Stimulated activated CD8-positive, alpha-beta memory T cell treated with anti-CD3 and anti-CD28 coated beads, Interleukin-15, amount 100 ng/mL, for 48 hours (primary cell): ENCODE results near the gene GTPBP4.

ENCODE experiments used
- DNase-seq, 2 donors: peaks; one replicate each; pipeline ENCODE4 v3.0.0-alpha.2; 2020; ENCODE audit warnings: low read depth in 2 of 2

The GTPBP4 gene

DNA sequence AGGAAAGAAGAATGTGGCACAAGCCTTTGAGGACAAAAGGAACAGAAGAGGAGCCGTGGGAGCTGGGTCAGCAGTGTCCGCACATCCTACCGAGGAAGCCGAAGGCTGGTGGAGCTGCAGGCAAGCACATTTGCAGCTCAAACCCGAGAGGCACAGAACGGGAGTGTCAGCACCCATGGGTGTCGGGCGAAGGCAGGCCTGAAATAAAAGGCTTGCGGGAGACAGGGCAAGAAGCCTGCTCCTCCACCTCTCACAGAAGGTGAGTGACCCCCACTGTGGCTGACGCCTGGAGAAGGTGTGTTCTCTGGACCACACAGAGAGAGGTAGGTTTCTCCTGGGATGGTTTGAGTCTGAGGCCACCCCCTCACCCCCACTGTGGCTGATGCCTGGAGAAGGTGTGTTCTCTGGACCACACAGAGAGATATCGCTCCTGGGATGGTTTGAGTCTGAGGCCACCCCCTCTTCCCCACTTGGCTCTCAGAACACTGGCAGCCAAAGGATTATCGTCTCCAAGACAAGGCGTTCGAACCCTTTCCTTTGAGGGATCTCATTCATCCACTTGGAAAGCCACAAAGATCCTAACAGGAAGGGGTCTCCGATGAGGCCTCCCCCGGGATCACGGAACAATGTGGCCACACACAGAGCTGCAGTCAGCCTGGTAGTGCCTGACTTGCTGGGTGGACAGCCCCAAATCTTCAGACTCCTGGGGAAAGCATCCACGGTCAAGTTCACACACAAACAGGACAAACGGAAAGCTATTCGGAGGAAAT is 21.6 kb upstream of the GTPBP4 start:
- no peak for DNase-seq

DNA sequence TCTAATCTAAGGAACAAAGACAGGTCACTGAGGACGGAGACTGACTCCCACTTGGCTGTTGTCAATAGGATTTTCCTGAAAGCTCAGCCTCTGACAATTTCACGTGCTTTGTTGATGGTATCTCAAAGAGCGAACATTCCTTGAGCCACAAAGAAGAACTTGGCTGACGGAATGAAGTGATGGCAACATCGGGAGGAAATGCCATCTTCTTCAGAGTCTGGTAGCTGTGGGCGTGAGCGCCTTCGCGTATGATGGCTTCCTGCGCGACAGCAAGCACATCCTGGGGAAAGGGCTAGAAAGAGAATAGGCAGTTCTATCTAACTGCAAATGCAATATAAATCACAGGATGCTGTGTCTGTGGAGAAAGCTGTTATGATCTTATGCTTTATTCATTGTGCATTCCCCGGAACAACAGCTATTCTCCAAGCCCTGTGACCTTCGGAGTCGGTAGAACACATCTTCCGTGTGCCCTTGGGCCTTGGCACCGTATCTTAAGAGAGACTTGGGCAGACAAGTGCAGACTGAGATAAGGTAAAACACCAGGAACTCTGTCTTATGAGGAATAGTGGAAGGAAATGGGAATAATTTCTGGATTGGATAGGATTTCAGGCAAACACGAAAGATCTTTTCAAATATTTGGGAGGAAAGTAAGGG is 19.6 kb upstream of the GTPBP4 start:
- no peak for DNase-seq

DNA sequence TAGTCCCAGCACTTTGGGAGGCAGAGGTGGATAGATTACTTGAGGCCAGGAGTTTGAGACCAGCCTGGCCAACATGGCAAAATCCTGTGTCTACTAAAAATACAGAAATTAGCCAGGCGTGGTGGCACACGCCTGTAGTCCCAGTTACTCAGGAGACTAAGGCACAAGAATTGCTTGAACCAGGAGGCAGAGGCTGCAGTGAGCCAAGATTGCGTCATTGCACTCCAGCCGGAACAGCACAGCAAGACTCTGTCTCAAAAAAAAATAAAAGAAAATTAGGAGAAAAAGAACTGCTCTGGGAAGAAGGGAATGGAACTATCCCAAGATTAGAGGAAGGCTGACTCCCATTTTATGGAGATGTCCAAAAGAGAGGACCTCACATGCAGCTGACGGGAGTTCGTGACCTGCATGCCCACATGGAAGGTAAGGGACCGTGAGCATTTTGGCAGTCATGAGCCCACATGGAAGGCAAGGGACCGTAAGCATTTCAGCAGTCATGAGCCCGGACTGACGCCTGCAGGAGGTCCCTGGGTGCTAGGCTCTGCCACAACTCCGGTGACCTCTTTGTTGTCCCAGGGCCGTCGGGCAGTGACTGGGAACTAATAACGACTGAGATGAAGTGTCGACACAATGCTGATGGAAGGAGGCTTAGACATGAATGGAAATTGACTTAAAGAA is 18.6 kb upstream of the GTPBP4 start:
- no peak for DNase-seq

DNA sequence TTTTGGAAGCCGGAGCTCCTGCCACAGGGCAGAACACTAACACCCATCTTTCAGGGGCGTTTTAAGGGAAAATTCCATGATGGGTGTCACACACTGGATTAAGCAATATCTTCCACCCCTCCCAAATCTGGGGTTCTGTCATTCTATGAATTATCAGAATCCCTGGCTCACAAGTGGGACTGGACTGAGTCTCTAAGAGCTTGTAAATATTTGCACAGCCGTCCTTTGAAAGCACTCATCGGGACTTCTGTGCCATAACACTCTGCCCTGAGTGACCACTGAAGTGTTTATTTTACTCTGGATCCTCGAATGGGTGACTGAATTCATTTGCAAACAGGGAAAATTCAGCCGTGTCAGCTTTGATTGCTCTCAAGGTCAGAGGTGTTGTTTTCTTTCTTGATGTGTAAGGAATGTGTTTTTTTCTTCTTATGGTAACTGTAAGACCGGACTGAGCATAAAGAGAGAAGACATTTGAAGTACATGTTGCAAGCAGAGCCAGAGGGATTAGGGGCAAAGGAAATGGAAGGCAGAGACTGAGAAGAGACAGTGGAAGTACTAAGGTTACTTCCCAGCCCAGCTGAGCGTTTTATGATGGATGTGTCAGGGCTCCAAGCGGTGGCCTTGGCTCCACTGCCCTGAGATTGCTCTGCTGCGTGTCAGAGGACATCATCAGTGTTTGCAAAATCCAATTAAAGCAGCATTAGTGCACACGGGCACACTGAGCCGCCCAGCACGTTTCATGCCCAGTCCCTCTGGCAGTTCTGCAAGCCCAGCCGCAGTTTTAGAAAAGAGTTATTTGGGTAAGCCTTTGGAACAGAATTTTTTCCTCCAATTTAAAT is 17.7 kb upstream of the GTPBP4 start:
- DNase-seq = no peak

DNA sequence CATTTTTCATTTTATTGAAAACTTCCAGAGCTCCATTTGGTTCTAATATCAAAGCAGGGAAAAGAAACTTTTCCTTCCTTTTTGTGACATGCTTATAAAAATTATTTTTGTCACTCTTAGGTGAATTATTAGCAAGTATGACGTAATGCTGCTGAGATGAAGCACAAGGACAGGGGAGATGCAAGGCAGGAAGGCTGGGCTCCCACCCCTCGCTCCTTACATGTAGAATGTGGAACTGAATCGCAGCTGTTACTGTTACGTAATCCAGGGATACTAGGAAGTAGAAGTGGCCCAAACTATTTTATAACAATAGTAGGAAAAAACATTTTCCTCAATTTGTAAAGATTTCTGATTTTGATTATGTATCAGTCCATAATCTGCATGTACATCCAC is 17.1 kb upstream of the GTPBP4 start:
- DNase-seq = no peak

DNA sequence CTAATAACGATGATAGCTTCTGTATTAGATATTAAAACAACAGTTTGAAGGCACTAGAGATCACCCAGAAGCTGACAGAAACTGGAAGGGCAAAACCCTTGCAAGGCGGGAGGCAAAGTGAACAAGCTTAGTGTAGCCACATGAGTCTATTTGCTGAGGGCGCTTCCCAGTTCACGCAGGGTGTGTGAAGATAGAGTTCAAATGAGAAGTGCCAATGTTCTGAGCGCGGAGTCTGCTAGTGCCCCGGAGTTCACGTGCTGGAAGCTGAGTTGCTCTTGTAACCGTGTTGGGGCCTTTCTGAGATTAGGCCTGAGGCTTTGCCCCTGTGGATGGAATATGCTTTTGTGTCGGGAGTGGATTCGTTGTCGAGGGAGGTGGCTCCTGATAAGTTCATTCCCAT is 16.6 kb upstream of the GTPBP4 start:
- no peak for DNase-seq

DNA sequence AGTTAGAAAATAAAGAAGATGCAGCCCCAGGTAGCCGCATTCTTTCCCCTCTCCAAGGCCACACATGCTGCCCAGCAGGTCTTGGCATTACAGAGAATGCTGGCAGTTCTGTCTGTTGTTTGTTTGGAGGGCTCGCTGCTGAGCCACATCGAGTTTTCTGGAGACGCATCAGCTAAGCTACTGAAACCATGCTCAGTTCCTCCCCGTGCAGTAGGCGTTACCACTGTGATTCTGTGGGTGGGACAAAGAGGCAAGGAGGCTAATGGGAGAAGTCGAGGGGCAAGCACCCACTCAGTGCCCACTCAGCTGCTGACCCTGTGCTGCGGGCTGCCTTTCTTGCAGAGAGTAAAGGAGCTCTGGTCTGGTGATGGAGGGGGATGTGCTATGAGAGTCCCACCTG is 15.5 kb upstream of the GTPBP4 start:
- no peak for DNase-seq

DNA sequence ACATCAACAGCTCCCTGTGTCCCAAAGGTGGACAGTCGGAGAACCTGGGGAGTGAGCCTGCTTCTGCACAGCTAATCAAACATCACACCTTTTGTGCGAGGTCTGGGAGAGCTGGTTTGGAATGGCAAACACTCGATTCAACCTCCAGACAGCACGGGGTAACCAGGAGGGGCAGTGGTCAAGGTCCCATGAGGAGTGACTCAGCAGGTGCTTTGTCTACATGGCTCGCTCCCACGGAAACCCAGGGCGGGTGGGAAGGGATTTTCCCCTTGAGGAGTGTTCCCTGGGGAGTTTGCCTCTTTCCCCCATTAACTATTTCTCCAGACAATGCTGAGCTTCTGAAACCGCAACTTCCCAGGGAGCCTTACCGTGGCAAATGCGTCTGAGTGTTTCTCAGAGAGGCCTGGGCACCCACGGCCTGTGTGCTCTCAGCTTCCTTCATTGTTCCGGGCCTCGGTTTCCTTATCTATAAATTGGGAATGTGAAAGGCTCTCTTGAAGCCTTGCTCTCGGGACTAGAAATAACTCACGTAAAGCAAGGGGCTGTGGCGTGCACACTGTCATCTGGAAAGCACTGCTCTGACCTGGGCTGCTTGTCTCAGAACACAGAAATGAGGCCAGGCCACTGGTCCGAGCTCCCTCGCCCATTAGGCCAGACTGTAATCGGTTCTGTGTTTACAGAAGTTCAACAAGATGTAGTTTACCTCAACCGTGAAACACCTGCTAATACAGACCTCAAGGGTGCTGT is 14.0 kb upstream of the GTPBP4 start:
- DNase-seq = no peak

DNA sequence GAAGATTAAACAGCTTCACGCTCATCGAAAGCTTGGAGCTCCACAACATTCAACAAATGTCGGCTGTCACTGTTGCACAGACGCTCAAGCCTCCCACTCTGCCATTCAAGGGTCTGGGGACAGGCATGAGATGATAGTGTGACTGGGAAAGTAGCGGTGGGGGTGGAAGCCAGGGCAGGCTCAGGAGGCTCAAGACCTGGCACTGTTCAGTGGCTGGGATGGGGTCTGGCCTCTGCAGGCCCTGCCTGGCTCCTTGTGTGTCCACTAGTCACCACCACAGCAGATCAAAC is 13.5 kb upstream of the GTPBP4 start:
- no peak for DNase-seq

DNA sequence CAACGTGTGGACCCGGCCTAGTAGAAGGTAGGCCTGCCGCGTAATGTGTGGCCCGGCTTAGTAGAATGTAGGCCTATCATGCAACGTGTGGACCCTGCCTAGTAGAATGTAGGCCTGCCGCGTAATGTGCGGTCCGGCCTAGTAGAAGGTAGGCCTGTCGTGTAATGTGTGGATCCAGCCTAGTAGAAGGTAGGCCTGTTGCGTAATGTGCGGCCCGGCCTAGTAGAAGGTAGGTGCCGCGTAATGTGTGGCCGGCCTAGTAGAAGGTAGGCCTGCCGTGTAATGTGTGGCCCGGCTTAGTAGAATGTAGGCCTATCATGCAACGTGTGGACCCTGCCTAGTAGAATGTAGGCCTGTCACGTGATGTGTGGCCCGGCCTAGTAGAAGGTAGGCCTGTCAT is 11.9 kb upstream of the GTPBP4 start:
- DNase-seq = no peak

DNA sequence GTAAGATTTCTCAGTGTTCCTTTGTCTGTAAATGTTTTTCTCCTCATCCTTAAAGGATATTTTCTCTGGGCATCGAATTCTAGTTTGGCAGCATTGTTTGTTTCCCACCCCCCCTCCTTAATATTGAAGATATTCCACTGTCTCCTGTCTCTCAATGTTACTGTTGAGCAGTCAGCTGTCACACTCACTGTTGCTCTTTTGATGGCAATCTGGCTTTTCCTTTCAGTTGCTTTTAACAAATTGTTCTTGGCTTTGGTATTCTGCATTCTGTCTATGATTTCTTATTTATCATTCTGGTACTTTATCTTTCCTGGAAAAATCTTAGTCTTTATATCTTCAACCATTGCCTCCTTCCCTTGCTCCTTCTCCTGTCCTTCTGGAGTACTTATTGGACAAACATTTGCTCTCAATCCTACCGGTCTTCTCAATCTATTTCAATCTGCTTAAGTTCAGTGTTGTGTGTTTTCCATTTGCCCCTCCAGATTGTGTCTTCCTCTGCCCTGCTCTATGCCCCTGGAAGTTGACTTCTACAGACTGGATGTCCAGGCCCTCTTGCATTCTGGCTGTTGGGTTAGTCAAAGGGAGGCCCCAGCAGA is 9.3 kb upstream of the GTPBP4 start:
- no peak for DNase-seq

DNA sequence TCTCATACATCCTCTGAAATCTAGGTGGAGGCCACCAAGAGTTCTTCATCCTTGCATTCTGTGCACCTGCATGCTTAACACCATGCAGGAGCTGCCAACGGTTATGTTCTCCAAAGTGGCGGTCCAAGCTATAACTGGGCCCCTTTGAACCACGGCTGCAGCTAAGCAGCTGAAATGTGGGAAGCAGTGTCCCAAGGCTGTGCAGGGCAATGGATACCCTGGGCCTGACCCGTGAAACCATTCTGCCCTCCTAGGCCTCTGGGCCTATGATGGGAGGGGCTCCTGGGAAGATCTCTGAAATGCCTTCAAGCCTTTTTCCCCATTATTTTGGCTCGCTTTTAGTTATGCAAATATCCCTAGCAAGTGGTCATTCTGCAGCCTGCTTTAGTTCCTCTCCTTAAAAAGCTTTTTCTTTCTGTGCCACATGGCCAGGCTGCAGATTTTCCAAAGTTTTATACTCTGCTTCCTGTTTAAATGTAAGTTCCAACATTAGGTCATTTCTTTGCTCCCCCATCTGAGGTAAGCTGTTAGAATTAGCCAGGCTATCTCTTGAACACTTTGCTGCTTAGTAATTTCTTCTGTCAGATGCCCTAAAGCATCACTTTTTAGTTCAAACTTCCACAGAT is 7.7 kb upstream of the GTPBP4 start:
- no peak for DNase-seq

DNA sequence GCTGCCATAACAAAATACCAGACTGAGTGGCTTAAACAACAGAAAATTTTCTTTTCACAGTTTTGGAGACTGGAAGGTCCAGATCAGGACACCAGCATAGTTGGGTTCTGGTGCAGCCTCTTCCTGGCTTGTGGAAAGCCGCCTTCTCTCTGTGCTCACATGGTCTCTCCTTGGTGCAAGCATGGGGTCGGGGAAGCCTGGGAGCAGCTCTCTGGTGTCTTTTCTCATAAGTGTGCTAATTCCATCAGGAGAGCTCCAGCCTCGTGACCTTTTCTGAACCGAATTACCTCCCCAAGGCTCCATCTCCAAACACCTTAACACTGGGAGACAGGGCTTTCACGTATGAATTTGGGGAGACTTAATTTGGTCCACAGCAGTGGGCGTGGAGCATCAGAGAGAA is 4.8 kb upstream of the GTPBP4 start:
- DNase-seq = no peak

DNA sequence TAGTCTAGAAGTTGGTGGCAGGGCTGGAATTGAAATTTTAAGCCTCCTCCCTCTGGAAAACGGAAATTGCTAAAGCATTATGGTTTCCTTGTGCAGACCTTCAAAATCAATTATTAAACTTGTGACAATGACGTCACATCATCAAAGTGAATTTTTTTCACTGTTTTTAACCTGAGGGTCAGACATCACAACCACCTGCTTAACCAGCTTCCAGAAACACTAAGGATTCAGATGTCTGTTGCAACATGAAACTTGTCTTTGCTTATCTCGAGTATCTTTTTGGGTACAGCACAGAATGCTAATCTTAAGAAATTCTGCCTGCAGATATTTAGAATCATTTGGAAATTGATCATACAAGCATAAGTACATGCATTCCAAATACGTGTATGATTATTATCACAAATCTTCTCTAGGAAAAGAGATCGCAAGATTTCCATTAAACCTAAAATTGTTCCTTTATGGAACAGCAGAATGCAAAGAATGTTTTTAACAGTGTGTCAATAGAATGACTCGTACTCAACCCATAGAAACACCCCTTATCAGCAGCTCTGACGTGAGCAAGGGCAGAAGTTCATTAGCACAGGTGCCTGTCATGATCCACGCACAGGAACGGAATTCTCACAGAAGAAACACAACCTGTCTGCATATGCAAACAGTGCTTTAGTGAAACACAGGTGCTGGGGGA is 4.1 kb upstream of the GTPBP4 start:
- no peak for DNase-seq

DNA sequence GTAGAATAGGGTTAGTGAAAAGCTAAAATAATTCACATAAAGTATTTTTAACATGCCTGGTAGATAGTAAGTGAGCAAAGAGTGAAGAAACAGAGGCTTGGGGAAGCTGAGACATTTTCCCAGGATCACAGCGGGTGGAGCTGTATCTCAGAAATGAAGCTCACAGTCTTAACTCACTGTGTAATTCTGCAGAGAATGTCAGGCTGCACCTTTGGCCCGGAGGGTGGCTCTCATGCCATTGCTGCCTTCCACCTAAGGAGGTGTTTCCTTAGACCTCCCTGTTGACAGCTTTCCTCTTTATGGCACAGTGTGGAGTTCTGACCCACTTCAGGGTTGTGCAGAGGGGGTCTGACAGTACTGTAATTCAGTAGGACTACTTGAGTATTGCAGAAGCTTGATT is 2.9 kb upstream of the GTPBP4 start:
- no peak for DNase-seq

DNA sequence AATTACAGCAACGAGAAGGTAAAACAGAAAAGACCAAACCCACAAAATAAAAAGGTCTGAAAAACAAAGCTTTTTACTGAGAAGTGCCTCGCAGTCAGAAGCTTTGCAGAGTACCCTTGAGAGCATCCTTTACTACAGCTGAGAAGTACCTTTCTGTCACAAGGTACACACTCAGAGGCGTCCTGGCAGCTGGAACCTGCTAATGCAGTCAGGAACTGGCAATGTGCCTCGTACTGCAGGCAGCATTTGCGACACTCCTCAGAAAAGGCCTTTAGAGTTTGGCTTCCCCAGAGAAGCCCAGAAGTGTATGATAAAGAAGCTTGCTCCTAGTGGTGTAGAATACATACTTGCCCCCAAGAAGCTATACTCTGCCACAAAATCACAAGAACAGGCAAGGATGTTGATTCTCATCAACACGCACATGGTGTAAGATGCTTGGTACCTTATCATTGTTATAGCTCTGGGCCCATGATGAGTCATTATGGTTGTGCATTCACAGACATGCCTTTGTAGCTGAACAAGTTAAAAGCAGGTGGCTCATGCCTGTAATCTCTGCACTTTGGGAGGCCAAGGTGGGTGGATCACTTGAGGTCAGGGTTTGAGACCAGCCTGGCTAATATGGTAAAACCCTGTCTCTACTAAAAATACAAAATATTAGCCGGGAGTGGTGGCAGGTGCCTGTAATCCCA is 2.0 kb upstream of the GTPBP4 start:
- DNase-seq = no peak

DNA sequence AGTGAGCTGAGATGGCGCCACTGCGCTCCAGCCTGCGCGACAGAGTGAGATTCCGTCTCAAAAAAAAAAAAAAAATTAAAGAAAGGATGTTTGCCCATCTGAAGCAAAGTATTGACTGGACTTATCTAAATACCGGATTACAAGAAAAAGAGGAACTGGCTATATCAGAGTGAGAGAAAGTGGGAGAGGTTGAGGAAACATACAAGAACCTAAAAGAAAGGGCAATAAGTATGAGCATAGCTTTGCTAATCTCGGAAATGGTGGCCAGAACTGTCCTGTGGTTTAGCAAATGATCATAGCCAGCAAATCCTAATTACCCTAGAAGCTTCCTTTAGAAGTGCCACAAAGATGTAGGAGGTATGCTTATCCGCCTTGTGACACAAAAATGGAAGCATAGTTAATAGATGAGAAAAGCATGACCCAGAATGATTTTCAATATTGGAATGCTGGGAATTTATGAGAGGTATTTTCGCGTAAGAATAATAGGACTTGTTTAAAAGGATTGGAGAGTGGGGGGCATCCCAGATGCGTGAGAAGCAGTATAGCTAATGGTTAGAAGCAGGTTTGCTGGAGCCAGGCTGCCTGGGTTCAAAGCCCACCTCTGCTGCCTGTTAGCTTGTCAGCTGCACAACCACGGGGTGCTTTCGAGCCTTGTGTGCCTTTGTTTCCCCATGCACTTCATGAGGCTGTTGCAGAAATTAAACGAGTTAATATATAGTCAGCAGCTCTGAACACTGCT is 1.2 kb upstream of the GTPBP4 start:
- DNase-seq = no peak

DNA sequence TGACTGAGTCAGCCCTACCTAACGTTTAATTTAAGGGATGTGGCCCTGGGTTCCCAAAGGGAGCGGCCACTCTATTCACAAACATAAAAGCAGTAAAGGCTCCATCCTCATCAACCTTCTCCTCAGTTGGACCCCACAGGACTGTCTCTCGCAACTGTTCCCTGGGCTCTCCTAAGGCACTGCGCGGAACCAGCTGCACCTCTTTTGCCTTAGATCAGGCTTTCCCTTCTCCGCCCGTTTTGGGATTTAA is 689 bp upstream of the GTPBP4 start:
- no peak for DNase-seq
